Cortex of kidney (tissue), 1 donor: ENCODE measurements around the gene SLIT3.

Source experiments
- DNase-seq: peaks from one replicate; lab custom pipeline; 2025; lab: John Stamatoyannopoulos, UW

SLIT3 gene

GRCh38 chr5:169029661-169030274, 271.2 kb downstream of the SLIT3 start:
- DNase-seq, result no peak

DNA sequence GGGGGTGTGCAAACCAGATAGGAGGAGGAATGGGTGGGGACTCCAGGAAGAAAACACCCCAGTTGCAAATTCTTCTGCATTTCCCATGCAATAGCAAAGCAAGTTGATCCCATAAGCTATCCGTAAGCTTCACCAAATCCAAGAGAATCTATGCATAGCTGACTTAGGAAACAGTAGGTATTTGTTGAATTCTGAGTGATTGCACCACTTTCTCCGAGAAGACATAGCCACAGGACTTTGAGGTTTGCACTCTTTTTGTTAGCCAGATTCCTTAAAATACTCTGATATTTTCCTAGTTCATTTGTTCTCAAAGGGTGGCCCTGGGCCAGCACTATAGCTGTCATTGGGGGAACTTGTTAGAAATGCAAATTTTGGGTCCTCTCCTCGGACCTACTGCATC, 271.9 kb downstream of the SLIT3 start:
- no peak for DNase-seq

DNA sequence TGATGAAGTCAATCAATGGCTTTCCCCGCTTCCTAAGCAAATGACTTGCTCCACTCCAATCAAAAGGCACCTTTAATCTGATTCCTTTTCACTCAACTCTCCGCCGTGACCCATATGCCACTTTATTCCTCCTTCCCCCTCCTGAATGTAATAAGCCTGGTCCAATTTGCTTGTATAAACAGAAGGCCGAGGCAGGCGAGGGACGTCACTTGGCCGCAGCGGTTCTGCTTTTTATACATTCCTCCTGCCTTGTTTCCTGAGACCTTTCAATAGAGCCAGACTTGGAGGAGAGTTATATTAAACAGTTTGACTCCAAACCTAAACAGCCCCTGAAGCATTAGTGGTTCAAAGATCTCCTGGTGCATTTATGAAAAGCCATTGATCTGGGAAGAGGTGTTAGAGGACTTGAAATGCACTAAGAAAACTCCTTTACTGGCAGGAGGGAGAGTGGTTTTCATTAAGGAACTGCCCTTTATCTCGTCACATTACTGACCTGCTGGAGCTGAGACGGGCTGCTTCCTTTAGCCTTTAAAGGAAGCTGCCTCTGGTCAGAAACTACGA, 273.4 kb downstream of the SLIT3 start:
- no peak for DNase-seq

- no peak for DNase-seq
Measured at GRCh38 chr5:169025491-169025890, 275.4 kb downstream of the SLIT3 start.

GRCh38 chr5:169024421-169024820, 276.5 kb downstream of the SLIT3 start:
- DNase-seq, result no peak

DNA sequence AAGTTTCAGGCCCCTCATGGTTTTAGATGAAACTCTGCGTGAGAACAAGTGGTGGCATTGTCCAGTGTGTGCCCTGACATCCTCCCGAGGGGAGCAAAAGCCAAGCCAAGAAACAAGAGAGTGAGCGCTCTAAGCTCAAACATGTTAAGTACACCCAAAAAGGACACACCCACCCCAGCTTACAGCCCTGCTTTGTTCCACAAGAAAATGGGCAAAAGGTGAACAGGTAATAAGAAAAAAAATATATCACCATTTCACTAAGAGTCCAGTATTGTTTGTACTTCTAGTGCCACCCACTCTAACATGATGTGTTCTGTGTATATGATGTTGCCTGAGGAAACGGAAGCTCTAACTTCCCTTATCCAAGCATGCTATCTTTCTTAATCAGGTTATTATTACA, 278.2 kb downstream of the SLIT3 start:
- DNase-seq, result no peak

- DNase-seq, result no peak
Measured at GRCh38 chr5:169020102-169020501, 280.8 kb downstream of the SLIT3 start.

DNA sequence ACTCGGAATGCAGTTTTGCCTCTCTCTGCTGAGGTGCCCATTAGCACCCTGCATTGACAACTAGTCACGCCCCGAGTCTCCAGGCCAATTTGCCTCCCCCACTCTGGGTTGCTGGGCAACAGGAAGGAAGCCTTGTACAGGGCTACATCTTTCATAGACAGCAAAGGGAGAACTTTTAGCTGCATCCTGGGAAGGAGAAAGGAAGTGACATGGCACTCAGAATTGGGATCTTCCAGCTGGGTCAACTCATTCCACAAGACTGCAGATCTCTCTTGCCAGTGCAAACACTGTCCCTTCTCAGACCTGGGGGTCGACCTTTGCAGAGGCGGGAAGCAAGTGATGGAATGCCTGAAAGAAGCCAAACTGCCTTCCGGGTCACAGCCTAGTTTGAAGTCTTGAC, 282.0 kb downstream of the SLIT3 start:
- no peak for DNase-seq

GRCh38 chr5:169015991-169016390, 284.9 kb downstream of the SLIT3 start:
- no peak for DNase-seq

DNA sequence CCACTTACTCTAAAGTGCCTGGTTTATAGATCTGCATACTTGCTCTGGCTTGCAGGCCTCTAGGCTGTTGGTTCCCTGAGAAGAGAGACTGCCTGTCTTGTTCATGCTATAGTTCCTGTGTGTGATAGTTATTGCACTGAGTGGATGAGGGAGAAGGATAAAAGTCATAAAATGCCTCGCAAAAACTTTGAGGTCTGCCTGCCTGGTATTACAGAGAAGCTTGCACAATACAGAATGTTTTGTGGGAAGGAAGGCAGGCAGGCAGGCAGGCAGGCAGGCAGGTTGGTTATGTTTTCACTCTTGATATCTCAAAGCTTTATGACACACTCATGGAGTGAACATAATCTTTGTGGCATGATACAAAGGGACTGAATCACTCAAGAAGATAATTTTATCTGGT, 287.1 kb downstream of the SLIT3 start:
- no peak for DNase-seq

DNA sequence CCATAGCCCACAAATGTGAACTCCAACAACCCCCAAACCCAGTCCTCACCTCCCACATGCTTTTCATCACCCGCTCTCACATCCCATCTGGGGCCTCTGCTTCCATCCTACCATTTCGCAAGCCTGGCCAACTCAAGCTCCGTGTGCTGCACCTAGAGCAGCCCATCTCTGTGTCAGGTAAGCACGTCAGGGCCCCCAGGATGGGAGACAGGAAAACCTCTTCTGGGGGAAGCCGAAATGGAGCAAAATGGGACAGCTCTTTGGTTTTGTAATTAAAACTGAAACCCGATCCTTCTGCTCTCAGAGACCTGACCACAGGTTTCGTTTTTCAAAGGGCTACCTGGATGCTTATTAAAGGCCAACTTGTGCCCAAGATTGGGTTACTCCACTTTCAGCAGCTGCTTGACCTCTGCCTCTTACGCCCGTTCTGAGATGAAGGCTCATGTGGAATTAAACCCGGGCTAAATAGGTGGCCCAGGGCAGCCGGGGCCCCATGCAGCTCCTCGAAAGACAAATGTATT, 287.7 kb downstream of the SLIT3 start:
- no peak for DNase-seq

GRCh38 chr5:169012450-169012849, 288.5 kb downstream of the SLIT3 start:
- DNase-seq, result no peak

GRCh38 chr5:169011451-169011850, 289.5 kb downstream of the SLIT3 start:
- no peak for DNase-seq

GRCh38 chr5:169011009-169011408, 289.9 kb downstream of the SLIT3 start:
- no peak for DNase-seq

GRCh38 chr5:169009123-169009522, 291.8 kb downstream of the SLIT3 start:
- DNase-seq, result no peak

DNA sequence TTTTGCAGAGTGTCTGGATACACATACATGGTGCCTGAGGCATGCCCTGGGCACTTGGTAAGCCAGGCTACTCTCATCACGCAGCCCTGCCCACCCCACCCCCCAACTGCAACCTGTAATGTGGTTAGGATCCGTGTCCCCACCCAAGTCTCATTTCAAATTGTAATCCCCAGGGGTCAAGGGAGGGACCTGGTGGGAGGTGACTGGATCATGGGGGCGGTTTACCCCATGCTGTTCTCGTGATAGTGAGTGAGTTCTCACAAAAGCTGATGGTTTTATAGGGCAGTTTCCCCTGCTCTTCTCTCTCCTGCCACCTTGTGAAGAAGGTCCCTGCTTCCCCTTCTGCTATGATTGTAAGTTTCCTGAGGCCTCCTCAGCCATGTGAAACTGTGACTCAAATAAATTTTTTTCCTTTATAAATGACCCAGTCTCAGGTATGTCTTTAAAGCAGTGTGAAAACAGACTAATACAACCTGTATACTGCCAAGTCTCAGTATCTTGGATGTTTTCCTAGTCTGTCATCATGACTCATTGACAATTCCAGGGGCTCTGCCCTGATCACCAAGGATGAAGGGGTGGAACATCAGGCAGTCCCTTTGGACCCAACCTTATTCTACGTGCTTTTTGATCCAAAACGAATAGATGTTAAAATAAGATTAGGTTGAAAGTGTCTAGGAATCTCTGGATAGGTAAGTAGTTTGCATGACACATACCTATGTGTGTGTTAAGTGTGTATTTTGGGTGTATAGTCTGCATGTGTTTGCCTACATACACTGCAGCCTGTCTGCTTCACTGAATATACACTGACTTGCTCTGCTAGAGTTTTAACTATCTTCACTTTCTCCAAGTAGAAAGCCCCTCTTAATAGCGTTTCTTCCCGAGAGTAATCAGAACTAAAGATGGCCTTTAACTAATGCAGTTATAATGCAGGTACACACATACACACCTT, 293.8 kb downstream of the SLIT3 start:
- no peak for DNase-seq

GRCh38 chr5:169004551-169004950, 296.4 kb downstream of the SLIT3 start:
- DNase-seq, result no peak

DNA sequence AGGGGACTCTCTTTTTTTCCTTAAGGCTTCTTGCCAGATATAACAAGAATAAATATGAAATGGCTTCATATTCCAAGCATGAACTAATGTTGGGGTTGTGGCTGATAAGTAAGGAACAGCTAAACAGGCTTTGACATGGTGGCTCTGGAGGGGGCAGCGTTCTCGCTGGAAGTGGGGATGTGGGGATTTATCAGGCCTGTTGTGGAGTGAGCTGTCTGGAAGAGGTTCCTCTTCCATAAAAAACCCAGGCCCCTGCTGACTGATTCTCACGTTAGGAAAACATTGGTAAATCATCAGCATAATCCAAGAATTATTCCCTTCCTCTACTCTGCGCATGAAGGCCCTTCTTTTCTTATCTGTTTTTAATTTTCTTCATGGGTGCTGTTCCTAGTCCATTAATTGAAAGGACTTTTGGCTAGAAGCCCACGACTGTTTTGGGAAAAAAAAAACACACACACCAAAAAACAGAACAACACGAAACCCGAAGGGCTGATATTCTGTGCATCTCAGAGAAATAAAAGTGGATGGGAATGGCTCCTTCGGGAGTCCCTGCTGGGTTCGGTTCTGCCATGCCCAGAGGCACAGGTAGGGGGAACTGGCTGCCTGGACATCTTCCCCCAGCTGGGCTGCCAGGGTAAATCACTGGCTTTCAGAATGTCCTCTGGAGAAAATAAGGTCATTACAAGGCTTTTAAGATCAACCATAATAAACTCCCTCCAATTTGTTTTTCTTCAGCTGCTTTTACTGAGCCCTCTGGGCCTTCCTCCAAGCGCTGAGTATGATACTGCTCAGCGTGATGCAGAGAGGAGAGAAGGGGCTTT, 297.0 kb downstream of the SLIT3 start:
- DNase-seq, result no peak

DNA sequence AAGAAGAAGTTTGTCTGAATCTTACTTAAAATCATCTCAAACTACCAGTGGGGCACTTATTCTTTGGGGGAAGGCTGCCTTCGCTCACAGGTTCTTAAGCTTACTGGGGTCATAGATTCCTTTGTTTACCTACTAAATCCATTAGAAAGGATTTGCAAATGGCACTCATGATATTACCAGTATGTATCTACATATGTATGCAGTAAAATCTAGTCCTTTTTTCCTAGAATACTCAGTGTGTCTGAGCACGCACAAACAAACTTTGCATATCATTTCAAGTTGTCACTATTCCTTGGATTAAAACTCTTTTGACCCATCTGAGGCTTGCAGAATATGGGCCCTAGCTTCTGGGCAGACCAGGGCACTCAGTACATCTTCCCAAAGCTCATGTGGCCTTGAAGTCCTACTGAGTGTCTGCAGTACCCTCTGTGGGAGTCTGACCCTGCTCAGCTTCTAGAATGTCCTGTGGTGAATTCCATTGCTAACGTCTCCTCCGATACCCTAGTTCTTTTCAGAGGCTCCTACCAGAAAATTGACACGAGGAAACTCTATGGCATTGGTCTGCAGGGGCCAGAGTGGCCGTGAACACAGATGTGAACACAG, 297.9 kb downstream of the SLIT3 start:
- no peak for DNase-seq

DNA sequence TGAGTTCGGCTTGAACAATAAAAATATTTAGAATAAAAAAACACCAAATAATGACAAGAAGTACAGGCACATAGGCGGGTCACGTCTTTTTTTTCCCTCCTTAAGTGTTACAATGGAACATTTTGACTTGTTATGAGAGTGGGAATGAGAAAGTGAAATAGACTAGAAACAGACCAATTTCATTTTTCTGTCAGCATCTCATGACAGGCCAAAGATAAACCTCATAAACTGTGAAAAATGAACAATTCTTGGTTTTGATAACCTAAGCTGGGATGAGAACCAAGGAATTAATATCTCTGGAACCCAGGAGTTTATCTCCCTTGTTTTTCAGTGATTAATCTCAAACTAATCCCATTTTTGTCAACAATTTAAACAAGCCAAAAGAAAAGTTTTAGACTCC, 299.5 kb downstream of the SLIT3 start:
- no peak for DNase-seq

DNA sequence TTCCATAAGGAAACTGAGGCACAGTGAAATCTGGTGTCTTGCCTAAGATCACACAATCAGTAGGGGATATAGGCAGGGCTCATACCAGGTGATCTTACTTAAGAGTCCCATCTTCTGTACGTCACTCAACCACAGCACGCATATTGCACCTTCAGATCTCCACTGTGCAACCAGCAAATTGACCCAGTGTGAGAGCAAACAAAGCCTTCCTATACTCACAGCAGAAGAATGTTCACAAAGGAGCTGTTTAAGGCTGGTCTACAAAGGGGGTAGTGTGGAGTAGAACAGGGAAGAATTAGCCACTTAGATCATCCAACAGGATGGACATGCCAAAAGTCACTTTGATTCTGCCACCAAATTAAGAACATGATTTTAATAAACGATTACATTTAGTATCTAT, 305.9 kb downstream of the SLIT3 start:
- no peak for DNase-seq

GRCh38 chr5:168992687-168993086, 308.3 kb downstream of the SLIT3 start:
- no peak for DNase-seq
